GM19035 (cell line): Measurements from ENCODE around the gene KRT80.

Source experiments
- ATAC-seq: cut with Tn5 transposase; IDR thresholded peaks from one replicate; pipeline ENCODE4 v1.9.1; 2021; ENCODE audit not compliant: unreplicated experiment

KRT80 gene

GRCh38 chr12:52229836-52230343 is 38.1 kb upstream of the KRT80 start:
- no peak for ATAC-seq

GRCh38 chr12:52228931-52229330 is 37.1 kb upstream of the KRT80 start:
- no peak for ATAC-seq

GRCh38 chr12:52228366-52228765 is 36.6 kb upstream of the KRT80 start:
- no peak for ATAC-seq

DNA sequence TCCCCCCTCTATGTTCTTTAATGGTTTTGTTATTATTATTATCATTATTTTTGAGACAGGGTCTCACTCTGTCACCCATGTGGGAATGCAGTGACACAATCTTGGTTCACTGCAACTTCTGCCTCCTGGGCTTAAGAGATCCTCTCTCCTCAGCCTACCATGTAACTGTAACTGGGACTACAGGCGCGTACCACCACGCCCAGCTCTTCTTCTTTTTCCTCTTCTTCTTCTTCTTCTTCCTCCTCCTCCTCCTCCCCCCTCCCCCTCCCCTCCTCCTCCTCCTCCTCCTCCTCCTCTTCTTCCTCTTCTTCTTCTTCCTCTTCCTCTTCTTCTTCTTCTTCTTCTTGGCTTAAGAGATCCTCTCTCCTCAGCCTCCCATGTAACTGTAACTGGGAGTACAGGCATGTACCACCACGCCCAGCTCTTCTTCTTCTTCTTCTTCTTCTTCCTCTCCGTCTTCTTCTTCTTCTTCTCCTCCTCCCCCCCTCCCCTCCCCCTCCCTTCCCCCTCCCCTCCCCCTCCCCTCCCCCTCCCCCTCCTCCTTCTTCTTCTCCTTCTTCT is 35.9 kb upstream of the KRT80 start:
- ATAC-seq = no peak

DNA sequence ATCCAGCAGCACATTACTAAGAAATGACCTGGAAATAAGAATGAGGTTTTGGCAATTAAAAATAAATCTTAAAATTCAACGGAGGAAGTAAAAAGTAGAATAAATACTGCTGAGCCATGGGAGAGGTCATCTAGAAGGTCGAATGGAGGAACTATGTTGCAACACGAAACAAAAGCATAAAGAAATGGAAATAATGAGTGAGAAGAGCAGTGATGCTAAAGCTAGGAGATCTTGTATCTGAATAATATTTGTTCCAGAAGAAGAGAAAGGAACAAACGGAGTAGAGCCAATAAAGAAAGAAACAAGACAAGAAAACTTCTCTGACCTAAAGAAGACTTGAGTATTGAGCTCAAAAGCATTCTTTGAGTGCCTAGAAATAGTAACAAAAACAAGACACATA is 34.6 kb upstream of the KRT80 start:
- no peak for ATAC-seq

GRCh38 chr12:52225752-52226151 is 33.9 kb upstream of the KRT80 start:
- no peak for ATAC-seq

GRCh38 chr12:52224151-52224550 is 32.3 kb upstream of the KRT80 start:
- no peak for ATAC-seq

DNA sequence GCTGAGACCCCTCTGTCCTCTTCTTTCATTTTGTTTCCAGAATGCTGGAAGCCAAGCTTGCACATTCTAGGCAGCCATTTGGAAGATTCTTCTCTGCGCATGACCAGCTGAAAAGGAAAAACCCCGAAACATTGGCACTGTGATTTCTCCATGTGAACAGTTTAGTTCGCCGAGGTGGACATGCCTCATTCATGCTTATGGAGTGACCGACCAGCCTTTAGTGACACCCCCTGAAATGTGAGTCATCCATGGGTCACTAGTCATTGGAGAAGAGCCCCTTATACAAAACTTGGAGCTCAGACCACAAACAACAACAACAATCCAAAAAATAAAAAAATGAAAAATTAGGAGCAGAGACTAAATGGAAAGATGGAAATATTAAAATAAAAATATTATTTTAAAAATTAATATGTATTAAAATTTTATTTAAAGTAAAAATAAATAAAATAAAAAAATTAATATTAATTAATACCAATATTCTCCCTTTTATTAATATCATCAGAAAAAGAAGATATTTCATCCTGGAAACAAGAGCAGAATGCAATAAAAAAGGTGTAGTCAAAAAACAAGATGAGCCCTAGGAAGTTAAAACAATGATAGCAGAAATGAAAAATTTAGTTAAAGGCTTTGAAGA is 31.7 kb upstream of the KRT80 start:
- ATAC-seq = no peak

- ATAC-seq = no peak
Measured at GRCh38 chr12:52222692-52223091, 30.9 kb upstream of the KRT80 start.

DNA sequence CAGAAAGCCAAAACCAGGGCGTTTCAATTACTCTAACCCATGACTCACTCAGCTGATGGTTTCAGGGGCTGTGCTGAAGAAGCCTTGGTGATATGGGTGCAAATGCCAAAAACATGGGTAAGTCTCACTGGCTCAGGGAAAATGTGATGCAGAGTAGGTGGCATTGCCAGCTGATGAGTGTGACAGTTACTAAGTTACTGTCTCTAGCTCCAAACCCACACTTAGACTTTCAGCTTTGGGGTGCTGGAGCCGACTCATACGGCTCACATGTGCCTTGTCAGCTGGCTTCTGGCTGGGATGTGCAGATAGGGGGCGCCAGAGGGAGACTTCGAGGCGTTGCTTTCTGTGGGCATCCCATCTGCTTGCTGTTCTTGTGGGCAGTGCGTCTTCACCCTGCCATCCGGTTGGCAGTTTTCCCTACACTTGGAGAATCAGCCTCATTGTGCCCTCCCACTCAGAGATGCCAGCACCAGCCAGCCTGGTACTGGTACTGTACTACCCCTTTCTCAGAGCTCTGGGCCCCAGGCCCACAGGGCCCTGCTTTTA is 30.2 kb upstream of the KRT80 start:
- ATAC-seq = no peak

- no peak for ATAC-seq
Measured at GRCh38 chr12:52221070-52221781, 29.4 kb upstream of the KRT80 start.

DNA sequence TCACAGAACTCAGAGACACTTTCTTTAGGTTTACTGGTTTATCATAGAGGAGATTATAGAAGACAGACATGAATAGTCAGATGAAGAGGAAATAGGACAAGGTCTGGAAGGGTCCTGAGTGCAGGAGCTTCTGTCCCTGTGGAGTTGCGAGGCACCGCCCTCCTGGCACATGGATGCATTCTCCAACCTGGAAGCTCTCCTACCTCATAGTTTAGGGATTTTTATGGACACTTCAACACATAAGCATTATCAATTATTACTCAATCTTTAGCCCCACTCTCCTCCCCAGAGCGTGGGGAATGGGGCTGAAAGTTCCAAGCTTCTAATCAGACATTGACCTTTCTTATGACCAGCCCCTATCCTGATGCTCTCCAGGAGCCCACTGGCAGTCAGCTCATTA is 28.7 kb upstream of the KRT80 start:
- no peak for ATAC-seq

DNA sequence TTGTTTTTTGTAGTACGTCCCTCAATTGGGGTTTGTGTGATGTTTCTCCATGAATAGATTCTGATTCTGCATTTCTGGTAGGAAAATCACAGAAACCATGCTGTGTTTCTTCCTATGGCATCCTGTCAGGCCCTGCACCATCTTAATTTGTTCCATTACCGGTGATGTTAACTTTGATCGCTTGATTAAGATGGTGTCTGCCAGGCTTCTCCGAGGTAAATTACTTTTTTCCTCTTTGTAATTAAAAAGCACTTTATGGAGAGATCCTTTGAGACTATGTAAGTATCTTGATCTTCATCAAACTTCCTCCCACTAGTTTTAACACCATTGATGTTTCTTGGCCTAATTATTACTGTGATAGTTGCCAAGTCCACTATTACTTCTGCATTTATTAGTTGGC is 26.2 kb upstream of the KRT80 start:
- no peak for ATAC-seq

DNA sequence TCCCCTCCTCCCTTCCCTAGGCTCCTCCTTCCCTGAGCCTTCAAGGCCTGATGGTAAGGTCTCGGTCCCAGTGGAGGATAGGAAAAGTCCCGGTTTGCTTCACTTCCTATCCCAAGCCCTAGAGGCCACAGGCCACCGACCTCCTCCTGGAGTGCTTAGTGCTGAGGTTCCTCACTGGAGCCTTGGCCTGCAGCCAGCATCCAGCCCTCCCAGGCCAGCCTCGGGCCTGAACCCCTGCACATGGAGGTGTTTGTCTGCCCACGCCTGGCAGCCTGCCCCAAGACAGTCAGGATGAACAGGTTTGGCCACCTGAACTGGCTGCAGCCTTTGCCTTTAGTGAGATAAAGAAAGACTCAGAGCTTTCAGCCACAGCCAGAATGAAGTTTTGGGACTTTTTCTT is 25.4 kb upstream of the KRT80 start:
- no peak for ATAC-seq

DNA sequence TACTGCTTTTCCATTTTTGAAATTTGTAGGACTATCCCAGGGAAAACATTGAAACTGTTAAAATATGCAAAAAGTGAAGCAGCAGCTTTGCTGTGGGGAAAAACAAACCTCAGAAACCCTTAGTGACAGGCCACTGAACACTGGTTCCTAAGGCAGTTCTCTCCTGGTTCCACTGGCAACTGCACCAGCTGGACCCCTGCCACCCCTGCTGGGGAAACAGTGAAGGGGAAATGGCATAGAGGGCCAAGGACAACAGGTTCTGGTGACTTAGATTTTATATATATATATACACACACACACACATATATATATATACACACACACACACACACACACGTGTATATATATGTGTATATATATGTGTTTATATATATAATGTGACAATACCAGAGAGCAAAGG is 25.0 kb upstream of the KRT80 start:
- no peak for ATAC-seq

DNA sequence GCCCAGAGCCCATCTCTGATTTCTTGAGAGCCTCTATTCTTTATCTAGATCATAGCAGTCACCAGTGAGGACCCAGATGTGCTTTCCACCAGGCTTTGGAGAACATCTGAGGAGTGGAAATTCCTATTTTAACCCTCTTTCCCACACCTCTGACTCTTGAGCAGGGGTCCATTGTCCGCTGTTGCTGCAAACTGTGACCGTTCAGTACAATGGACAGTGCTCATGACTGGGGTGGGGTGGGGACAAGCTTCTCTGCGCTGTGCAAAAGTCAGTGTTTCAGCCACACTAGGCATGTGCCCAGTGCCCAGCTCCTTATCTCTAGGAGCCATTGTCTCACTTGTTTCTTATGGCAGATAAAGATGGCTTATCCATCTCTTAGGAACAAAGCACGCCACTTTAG is 24.3 kb upstream of the KRT80 start:
- no peak for ATAC-seq

DNA sequence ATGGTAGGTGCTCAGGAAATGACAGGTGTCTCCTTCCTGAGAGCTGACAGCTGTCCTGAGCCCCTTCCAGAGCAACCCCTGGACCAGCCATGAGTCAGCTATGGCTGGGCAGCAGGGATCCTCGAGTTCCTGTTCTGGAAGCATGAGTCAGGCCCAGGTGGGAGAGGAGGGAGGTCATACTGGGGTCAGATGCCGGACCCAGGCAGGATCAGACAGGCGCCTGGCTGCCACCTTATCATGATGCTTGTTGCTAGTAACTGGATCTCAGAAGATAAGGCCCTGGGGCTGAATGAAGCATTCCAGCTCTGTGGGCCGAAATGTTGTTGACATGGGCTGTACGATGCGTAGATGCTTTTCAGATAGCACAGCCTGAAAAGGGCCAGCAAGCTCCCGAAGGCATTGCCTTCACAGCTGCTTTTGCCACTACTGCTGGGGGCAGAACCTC is 23.8 kb upstream of the KRT80 start:
- no peak for ATAC-seq

DNA sequence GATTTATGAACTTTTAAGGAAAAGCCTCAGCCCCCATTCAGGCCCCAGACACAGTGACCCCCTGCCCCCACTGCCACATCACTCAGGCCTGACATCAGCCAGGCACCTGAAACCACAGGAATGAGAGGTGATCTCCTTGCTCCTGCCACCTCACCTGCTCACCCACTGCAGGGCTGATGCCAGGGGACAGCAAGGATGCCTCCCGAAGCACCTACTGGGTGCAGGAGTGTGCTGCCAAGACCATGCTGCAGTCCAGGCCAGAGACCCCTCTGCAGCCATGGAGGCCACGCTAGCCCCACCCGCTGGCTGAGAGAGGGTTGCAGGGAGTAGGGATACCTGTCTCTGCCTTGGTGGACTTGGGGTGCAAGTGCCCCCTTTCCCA is 22.6 kb upstream of the KRT80 start:
- ATAC-seq = no peak

DNA sequence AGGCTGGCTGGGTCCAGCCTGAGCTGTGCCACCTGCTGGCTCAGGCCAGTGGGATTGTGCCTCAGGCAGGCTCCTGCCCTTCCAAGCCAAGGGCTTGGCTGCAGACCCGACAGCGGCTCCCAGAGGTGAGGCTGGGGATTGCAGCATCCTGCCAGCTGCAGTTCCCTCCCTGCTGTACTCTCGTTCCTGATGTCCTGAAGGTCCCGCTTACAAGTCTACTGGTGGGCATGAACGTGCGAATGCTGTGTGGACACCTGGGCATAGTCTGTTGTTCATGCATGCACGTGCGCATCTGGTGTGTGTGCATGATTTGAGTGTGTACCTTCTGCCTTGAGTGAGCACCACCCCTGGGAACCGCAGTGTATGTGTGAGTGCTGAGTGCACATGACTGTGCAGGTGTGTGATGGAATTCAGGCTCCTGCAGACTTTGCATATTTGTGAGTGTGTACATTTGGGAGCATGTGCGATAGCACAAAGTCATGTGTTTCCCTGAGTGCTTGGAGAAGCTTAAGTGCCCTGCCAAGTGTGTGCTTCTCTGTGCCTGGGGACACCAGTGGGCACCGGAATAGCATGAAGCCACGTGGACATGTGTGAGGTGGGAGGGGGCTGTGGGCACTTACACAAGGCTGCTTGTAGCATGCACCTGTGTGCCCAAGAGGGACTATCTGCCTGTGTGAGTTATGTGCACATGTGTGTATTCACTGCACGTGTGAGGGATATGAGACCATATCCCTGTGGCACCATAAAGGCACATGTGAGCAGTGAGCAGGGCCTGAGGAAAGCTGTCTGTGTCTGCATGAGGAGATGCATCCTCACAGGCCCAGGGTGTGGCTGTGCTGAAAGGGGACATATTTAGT is 22.0 kb upstream of the KRT80 start:
- ATAC-seq = no peak

DNA sequence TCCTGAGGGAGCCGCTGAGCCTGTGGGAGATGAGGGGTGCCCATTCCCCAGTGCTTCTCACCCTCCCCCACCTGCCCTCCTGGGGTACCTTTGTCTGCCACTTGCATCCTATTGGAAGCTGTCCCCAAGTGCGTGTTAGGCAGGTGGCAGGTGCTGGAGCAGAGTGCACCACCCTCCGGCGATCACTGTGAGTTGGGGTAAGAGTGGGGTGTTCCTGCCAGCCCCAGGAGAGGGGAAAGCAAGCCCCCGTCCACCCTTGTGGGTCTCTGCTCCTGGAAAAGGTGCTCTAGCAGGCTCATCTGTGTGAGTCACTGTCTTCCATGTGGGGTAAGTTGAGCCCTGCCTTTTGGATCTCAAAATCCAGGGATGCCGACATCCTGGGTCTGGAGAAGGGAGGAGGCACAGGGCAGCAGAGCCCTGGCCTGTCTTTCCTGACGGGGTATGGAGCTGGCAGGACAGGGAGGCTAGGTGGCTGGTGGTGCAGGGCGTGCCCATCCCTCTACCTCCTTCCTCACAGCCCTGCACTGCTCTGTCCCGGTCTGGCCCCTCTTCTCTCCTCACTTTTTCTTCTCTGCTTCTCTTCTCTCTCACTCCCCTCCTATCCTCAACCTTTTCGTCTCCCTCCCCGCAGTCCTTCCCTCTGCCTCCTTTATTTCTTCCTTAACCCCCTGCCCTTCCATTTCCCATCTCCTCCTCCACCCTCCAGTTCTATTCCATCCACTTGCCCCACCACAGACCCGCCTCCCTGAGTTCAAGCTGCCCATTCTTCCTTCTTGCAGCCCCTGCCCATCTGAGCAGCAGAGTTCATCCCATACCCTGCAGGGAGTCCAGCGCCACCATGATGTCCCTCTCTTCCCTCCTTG is 21.1 kb upstream of the KRT80 start:
- no peak for ATAC-seq
